ACHN (cell line): ENCODE data around the gene NXNL1.
A peak's percentile ranks its signal among the peaks of the same experiment; 100 is the strongest.
"Not testable (repeated sequence)": the region's sequence is repeated elsewhere in the genome, so short reads cannot be mapped to it uniquely, and the experiment has no call there.

Source experiments
- DNase-seq: peaks from one replicate; pipeline ENCODE4 v3.0.0-alpha.2; 2015
- in situ Hi-C: cut with HindIII; loops from 2 replicates; pipeline ENCODE4 v1.10.0; 2017; ENCODE audit warnings: low sequenced_read_pairs, low pct_ligation_motif_present, low pct_unique_long_range_greater_than_20kb

NXNL1 gene

DNA sequence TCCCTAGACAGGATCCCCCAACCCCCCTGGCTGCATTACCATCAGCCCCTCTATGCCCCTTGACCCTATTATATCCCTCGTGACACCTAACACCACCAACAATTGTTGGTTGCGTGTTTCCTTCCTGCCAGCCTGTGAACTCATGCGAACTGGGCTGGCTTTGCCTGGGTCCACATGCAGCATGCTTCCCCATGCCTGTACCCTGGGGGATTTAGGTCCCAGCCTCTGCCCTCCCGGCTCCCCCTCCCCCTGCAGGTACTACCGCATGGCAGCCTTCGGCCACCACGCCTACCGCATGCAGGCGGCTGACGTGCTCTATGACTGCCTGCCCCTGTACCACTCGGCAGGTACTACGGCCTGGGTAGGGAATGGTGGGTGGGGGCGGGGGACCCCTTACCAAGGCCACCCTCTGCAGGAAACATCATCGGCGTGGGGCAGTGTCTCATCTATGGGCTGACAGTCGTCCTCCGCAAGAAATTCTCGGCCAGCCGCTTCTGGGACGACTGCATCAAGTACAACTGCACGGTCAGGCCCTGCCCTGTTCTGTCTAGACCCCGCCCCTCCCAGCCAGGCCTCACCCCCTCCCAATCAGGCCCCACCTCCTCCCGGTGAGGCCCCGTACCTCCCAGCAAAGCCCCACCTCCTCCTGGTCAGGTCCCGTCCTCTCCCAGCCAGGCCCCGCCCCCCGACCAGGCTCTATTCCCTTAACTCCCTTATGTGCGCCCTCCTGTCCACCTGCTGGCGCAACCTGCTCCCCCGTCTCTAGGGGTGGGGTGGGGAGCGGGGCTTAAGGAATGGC lies 28.1 kb upstream of the NXNL1 start:
- no peak for DNase-seq
- in situ Hi-C loops: no loop called here

DNA sequence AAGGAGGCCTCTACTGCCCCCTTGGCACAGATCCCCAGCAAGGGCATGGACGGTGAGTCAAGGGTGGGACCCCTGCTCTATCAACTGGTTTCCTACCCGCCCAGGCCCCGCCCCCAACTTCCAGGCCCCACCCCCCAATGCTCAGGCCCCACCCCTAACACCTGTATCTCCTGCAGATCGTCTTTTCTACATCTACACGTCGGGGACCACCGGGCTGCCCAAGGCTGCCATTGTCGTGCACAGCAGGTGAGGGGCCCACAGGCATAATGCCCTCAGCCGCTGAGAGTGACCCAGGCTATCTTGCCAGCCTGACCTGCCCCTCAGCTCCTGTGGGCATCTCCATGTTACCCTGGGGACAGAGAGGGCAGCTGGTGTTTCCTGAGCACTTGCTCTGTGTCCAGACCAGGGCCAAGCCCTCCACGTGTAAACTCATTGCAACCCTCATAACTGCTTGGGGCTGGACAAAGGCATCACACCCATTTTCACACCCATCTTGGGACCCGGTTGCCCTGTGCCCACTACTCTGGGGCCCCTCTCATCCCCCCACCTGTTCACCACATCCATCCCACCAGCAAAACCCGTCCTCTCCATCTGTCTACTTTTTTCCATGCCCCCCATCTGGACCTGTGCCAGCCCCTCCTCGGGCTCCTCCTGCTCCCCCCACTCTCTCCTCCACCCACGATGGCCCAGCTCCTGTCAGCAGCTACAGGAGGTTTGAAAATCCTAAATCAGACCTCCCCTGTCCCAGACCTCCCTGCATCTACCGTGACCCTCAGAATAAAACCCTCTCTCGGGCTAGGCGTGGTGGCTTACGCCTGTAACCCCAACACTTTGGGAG lies 26.8 kb upstream of the NXNL1 start:
- in situ Hi-C loops: no loop called here
- no peak for DNase-seq

DNA sequence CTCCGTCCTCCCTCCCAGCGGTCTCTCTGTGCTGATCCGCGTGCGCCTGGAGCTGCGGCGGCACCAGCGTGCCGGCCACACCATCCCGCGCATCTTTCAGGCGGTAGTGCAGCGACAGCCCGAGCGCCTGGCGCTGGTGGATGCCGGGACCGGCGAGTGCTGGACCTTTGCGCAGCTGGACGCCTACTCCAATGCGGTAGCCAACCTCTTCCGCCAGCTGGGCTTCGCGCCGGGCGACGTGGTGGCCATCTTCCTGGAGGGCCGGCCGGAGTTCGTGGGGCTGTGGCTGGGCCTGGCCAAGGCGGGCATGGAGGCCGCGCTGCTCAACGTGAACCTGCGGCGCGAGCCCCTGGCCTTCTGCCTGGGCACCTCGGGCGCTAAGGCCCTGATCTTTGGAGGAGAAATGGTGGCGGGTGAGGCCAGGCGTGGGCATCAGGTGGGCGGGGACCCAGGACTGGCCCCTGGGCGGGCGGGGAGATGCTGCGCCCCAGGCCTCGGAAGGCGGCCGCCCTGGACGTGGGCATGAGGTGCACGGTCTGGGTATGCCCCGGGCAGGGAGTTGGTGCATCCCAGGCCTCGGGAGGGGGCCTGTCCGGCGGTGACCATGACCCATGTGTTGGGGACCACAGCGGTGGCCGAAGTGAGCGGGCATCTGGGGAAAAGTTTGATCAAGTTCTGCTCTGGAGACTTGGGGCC lies 26.0 kb upstream of the NXNL1 start:
- in situ Hi-C loops: no loop called here
- no peak for DNase-seq

DNA sequence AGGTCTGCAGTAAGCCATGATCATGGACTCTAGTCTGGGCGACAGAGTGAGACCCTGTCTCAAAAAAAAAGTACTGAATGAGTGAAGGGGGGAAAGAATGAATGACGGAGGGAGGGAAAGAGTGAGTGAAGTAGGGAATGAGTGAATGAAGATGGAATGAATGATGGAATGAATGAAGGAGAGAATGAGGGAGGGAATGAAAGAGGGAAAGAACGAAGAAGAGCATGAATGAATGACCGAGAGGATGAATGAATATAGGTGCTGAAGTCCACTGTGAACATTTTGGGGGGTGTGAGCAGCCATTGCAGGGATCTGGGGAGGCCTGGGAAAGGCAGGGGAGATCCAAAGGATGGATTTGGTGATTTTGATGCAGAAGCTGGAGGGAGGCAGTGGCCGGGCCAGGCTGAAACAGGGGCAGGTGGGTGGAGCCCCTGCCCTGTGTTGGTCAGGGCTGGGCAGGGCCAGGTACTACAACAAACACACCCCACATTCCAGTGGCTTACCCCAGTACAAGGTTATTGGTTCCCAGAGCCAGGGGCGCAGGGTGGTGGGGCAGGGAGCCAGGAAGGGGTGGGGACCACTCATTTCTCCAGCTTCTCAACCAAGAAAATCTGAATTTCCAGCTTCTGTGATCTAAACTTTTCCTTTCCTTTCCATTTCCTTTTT lies 23.9 kb upstream of the NXNL1 start:
- no peak for DNase-seq
- in situ Hi-C loops: no loop called here

DNA sequence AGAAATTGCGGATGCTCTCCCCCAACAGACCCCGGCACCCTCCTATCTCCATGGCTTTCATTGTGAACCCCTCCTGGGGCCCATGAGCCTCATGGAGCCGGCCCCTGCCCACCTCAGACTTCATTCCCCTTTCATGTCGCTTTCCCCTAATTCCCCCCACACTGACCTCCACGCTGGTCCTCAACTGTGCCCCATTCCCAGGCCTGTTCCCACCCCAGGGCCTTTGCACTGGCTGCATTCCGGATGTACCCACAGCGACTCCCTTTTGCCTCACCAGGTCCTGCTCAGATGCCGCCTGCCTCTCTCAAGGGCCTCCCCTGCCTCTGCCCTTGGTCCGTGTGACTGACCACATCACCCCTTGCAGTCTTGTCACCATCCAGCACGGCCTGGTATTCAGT lies 22.9 kb upstream of the NXNL1 start:
- DNase-seq: no peak
- in situ Hi-C loops: no loop called here

DNA sequence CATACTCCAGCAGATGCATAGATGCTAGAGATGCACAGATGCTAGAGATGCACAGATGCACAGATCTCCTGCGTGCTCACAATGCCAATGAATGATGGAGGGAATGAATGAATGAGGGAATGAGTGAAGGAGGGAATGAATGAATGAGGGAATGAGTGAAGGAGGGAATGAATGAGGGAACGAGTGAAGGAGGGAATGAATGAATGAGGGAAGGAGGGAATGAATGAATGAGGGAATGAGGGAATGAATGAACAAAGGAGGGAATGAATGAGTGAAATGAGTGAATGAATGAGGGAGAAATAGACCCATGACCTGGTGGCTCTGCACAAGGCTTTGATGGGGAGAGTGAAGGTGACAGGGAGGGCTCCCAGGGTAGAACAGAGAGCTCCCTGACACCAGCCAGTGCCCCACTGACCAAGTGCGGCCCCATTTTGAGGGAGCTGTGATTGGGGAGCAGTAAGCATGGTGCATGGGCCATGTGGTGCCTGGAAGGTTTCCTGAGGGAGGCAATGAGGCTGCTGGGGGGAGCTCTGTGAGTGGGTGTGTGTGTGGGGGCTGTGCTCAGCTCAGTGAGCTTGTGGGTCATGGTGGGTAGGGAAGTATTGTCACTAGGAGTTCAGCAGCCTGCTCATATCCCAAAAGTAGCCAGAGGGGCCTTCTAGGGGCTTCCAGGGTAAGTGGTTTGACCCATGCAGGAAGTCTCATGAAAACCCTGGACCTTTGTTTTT lies 22.3 kb upstream of the NXNL1 start:
- no peak for DNase-seq
- in situ Hi-C loops: no loop called here

DNA sequence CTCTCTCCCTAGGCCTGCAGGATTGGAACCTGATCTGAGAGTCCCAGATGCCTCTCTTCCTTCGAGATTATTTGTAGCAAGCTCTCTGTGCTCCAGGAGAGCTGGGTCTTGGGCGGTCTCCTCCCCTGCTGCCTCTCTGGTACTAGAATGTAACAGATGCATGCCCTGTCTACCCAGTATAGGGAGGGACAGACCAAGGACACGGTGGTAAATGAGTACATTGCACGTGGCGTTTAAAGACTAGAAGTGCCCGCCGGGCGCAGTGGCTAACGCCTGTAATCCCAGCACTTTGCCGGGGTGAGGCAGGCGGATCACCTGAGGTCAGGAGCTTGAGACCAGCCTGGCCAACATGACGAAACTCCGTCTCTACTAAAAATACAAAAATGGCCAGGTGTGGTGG lies 21.3 kb upstream of the NXNL1 start:
- in situ Hi-C loops: no loop called here

DNA sequence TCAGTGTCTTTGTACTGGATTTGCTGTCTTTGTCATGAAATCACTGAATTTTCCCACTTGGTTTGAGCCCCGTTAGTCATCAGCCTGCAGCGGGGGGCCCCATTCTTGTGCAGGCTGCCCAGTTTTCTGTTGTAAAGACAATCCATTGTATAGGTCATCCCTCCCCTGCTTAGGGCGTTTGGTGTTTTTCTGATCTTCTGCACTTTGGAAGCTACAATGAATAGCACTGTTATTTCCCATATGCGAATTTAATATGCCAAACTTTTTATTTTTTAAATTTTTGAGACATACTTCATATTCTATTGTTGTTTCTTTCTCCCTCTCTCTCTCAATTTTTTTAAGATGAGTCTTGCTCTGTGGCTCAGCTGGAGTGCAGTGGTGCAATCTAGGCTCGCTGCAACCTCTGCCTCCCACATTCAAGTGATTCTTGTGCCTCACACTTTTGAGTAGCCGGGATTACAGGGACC lies 18.6 kb upstream of the NXNL1 start:
- in situ Hi-C loops: no loop called here
- DNase-seq: no peak

More for the DNA sequence above, 21.3 kb upstream of the NXNL1 start:
- no peak for DNase-seq

DNA sequence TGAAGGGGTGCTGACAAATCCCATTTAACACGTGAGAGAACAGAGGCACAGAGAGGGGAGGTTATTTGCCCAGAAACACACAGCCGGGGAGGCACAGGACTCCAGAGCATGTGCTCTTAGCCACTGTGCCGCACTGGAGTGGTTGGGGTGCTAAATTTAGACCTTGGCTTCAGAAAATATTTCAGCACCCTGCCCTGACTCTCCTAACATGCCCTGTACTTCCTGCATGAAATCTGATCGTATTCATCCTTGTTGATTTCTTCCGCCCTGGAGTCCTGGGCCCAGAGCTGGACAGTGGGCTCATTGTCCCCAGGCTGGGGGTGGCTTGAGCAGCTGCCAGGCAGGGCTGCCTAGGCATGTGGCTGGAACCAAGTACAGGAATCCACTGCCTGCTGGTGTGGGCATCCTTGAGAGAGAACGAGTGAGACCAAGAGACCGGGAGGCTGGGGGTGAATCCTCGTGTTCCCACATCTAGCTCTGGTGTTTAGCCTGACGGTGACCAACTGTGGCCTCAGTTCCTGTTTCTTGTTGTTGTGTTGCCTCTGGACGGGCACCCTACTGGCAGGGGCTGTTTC lies 14.9 kb upstream of the NXNL1 start:
- DNase-seq: no peak
- in situ Hi-C loops: no loop called here

DNA sequence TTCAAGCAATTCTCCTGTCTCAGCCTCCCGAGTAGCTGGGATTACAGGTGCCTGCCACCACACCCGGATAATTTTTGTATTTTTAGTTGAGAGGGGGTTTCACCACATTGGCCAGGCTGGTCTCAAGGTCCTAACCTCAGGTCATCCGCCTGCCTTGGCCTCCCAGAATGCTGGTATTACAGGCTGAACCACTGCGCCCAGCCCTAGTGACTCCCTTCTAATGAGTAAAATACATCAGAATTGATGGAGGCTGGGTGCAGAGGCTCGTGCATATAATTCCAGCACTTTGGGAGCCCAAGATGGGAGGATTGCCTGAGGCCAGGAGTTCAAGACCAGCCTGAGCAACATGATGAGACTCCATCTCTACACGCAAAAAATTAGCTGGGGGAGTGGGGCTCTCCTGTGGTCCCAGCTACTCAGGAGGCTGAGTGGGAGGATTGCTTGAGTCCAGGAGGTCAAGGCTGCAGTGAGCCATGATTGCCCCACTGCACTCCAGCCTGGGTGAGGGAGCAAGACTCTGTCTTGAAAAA lies 14.3 kb upstream of the NXNL1 start:
- DNase-seq, in situ Hi-C loops: not testable (repeated sequence)

DNA sequence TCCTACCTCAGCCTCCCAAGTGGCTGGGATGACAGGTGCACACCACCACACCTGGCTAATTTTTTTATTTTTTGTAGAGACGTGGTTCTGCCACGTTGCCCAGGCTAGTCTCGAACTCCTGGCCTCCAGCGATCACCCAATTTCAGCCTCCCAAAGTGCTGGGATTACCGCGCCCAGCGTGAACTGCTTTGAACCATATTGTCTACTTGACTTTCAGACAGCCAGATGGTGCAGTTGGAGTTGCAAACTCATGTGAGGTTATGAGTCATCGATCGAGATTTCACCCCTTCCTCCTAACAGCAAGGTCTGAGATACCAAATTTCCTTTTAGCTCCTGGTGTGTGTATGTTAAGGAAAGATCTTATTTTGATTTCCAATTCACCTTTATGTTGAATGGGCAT lies 12.3 kb upstream of the NXNL1 start:
- in situ Hi-C loops: no loop called here
- DNase-seq: peak; percentile 21

DNA sequence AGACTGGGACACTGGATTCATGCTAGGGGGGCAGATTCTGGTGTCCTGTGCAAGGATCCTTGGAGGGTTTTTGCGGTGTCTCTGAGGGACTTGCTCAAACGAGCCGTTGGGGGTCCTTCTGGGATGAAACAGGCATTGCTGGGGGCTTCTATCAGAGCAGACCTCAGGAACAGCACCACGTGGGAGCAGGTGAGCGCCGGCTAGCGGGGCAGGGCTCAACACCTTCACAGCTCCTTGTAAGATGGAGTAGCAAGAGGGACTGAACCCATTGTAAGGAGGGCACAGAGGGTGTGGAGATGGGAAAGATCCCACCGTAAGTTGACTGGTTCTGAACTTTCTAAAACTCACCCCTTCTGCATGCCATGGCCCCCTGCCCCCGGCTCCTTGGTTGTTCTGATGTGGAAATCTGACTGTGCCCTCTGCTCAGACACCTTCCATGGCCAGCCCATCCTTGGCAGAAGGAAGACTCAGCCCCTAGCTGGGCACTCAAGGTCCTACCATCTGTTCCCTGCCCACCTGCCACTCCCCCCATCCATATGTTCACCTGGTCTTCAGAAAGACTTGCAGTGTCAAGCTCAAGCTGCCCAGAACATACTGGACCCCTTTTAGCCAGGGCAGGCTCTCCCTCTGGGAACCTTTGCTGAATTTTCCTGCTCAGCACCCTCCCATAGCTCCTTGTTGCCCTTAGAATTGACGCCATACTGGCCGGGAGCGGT lies 10.8 kb upstream of the NXNL1 start:
- in situ Hi-C loops: no loop called here
- DNase-seq: no peak

DNA sequence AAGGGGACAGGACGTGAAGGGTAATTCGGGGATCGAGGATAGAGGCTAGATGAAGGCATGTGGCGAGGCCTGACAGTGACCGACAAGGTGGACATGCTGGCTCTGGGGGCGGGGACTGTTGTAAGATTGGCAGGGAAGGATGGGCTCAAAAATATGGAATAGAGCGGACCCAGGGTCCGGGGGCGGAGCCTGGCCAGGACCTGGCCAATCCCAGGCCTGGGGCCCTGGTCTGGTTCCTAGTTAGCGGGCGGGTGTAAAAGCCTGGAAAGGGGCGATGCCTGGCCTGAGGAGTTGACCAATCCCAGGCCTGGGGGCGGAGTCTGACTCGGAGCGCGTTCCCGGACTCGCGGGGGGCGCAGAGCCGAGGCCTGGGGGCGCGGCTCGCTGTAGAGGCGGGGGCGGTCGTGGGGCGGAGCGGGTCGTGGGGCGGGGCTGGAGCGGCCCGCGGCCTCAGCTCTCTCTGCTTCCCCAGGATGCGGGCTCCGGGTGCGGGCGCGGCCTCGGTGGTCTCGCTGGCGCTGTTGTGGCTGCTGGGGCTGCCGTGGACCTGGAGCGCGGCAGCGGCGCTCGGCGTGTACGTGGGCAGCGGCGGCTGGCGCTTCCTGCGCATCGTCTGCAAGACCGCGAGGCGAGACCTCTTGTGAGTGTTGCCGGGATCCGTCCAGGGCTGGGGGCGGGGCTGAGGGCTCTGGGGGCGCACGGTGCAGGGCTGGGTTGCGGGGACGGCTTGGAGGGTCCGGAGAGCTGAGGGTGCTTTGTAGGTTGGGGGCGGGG lies 9.5 kb upstream of the NXNL1 start, which contains the start of gene SLC27A1:
Gene SLC27A1 (plus strand): TSS at position 457 of the 774 bp plus-strand sequence. CDS start 17 bp downstream, at position 474.
- in situ Hi-C loops: no loop called here
- peak; percentile 98 for DNase-seq

DNA sequence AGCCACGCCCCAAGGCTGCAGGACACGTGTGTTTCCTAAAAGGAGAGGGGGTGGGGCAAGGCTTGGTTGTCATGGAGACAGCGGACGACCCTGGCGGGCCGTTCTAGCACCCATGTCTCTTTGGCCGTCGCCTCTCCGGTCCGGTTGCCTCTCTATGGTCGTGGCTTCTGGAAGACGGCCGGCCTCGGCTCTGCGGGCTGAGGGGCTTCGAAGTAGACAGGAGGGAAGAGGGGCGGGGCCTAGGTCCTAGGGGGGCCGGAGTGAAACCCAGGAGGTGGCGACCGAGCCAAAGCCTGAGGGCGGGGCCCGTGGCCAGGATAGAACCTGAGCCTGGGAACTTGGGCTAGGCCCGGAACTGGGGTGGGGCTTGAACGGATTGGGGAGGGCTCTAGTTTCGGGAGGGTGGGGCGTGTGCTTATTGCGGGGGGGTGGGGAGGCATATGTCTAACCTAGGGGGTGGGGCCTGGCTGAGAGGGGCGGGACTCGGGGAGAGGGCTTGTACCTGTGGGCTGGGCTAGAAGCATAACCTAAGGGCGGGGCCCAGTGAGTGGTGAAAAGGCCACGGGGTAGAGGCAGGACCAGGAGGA lies 8.8 kb upstream of the NXNL1 start:
- peak; percentile 90 for DNase-seq
- in situ Hi-C loops: no loop called here

DNA sequence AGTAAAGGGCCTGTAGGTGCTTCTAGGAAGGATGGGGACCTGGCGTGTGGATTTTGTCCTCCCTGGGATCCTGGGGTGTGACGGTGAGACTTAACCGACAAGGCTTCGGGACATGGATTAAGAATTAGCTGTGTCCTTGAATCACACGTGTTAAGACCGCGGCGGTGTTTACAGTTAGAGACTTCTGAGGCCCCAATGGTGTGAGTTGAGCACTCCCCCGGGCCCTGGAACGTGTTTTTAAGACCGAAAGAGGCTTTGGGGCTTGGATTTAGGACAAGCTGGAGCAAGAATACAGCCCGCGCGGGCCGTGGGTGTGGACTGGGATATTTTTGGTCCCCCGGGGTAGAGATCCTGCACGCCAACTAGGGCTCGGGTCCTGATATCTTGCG lies 8.4 kb upstream of the NXNL1 start:
- DNase-seq: no peak

More for the DNA sequence above, 8.4 kb upstream of the NXNL1 start:
- in situ Hi-C loops: no loop called here
